Endothelial cell of umbilical vein (primary cell): ENCODE measurements around the gene FRS2. TPM values are rescaled to one million over a fixed set of nuclear protein-coding genes. Genes with fewer than 3 reads are reported as not detected.

ENCODE experiments used
- BruUV-seq: library from RNA; stranded (reverse); fragments of 400-500 nt; replicated peaks from 2 replicates; lab custom pipeline; 2021; lab: Mats Ljungman, UMichigan
- CTCF ChIA-PET: fragments of 300-600, 350-600 bp; sonication (Branson Sonifier 250); formaldehyde crosslinking; loops from one replicate; lab custom pipeline; 2021; ENCODE audit warnings: antibody characterized with exemption, inconsistent platforms; lab: Charles Lee
- POLR2A ChIA-PET: fragments of 300-600, 350-600 bp; sonication (Branson Sonifier 250); formaldehyde crosslinking; loops from one replicate; lab custom pipeline; 2021; ENCODE audit warnings: antibody characterized with exemption, inconsistent platforms; lab: Charles Lee
- DNase-seq: peaks from one replicate; pipeline ENCODE4 v3.0.0-alpha.2; 2011; ENCODE audit warnings: low read depth, low spot score
- FAIRE-seq: peaks from 2 replicates; lab custom pipeline; 2011; peaks lifted over from hg19 to GRCh38; lab: Jason Lieb, UNC
- H2AFZ ChIP-seq: 2 replicates; pipeline ENCODE4 v1.6.0; 2012; ENCODE audit warnings: low read depth, low read length, control low read depth, inconsistent platforms
- H3K27ac ChIP-seq: 2 replicates; pipeline ENCODE4 v1.5.1; 2011; ENCODE audit warnings: low read depth, mild to moderate bottlenecking, control low read depth, low read length, moderate library complexity; ENCODE audit not compliant: insufficient read depth
- H3K27me3 ChIP-seq, 2 experiments: 2 replicates each; pipeline versions ENCODE4 v1.6.0 to v1.6.1; 2011; ENCODE audit warnings: low read length in 2 of 2, mixed read lengths in 1 of 2; ENCODE audit not compliant: control insufficient read depth in 2 of 2, insufficient read depth in 2 of 2
- H3K36me3 ChIP-seq, 2 experiments: 2 replicates in 1 of 2; 3 replicates in 1 of 2; pipeline ENCODE4 v1.5.1; 2011; ENCODE audit warnings: low read length in 2 of 2, mild to moderate bottlenecking in 1 of 2, moderate library complexity in 1 of 2; ENCODE audit not compliant: control insufficient read depth in 2 of 2, insufficient read depth in 2 of 2; ENCODE audit errors: extremely low read depth in 1 of 2
- H3K4me1 ChIP-seq: 3 replicates; pipeline ENCODE4 v1.5.1; 2011; ENCODE audit warnings: mild to moderate bottlenecking, low read length; ENCODE audit not compliant: control insufficient read depth, insufficient read depth; ENCODE audit errors: extremely low read depth
- H3K4me2 ChIP-seq: 2 replicates; pipeline ENCODE4 v1.6.1; 2011; ENCODE audit warnings: low read length, control low read depth, mixed read lengths; ENCODE audit not compliant: insufficient read depth
- H3K4me3 ChIP-seq, 3 experiments: fragments of 200-600 bp in 1 of 3; sonication (generic), shearing (Covaris generic) in 1 of 3; replicated peaks in 1 of 3; 2 replicates each; pipeline ENCODE4 v1.5.1; 2011 to 2016; ENCODE audit warnings: control low read depth in 3 of 3, low read length in 3 of 3, mild to moderate bottlenecking in 2 of 3, inconsistent platforms in 1 of 3, low read depth in 1 of 3, moderate library complexity in 1 of 3; ENCODE audit not compliant: insufficient read depth in 1 of 3
- H3K79me2 ChIP-seq: 2 replicates; pipeline ENCODE4 v1.6.0; 2012; ENCODE audit warnings: low read length, inconsistent platforms; ENCODE audit not compliant: control insufficient read depth, insufficient read depth
- H3K9ac ChIP-seq: replicated peaks from 2 replicates; pipeline ENCODE3; 2011; ENCODE audit warnings: low read length, control low read depth; ENCODE audit not compliant: insufficient read depth; ENCODE audit errors: extremely low read depth
- H3K9me1 ChIP-seq: replicated peaks from 3 replicates; pipeline ENCODE4 v1.6.0; 2011; ENCODE audit warnings: mild to moderate bottlenecking, low read length; ENCODE audit not compliant: control insufficient read depth, insufficient read depth; ENCODE audit errors: extremely low read depth
- H3K9me3 ChIP-seq: replicated peaks from 2 replicates; pipeline ENCODE4 v1.5.1; 2012; ENCODE audit warnings: low read length, inconsistent platforms; ENCODE audit not compliant: control insufficient read depth, insufficient read depth
- H4K20me1 ChIP-seq: replicated peaks from 2 replicates; pipeline ENCODE3; 2011; ENCODE audit warnings: mild to moderate bottlenecking, low read length; ENCODE audit not compliant: control insufficient read depth, insufficient read depth; ENCODE audit errors: extremely low read depth
- CTCF ChIP-seq, 2 donors: IDR thresholded peaks; 1 replicate in 1 of 2; 2 replicates in 1 of 2; pipeline ENCODE4 v1.5.1; 2011; ENCODE audit warnings: low read length in 2 of 2, mild to moderate bottlenecking in 2 of 2, moderate library complexity in 2 of 2, control low read depth in 1 of 2, inconsistent platforms in 1 of 2, low read depth in 1 of 2; ENCODE audit not compliant: insufficient read depth in 1 of 2; ENCODE audit errors: extremely low read depth in 1 of 2
- EZH2 ChIP-seq: IDR thresholded peaks from 2 replicates; pipeline ENCODE4 v1.6.1; 2012; ENCODE audit warnings: borderline replicate concordance, low read depth, mild to moderate bottlenecking, moderate library complexity, low read length, inconsistent platforms; ENCODE audit not compliant: severe bottlenecking
- FOS ChIP-seq: IDR thresholded peaks from 2 replicates; pipeline ENCODE4 v1.6.1; 2011; ENCODE audit warnings: mild to moderate bottlenecking, low read length, moderate library complexity, borderline replicate concordance; ENCODE audit not compliant: insufficient read depth
- GATA2 ChIP-seq: IDR thresholded peaks from 2 replicates; pipeline ENCODE4 v1.7.0; 2011; ENCODE audit warnings: low read depth, mild to moderate bottlenecking, moderate library complexity, mixed read lengths, low read length; ENCODE audit not compliant: insufficient read length, insufficient read depth
- JUN ChIP-seq: IDR thresholded peaks from 2 replicates; pipeline ENCODE4 v1.6.1; 2011; ENCODE audit warnings: borderline replicate concordance, low read depth; ENCODE audit not compliant: insufficient read length, insufficient read depth
- MAX ChIP-seq: IDR thresholded peaks from 2 replicates; pipeline ENCODE4 v1.6.1; 2011; ENCODE audit not compliant: insufficient read depth, insufficient read length
- MYC ChIP-seq: IDR thresholded peaks from one replicate; pipeline ENCODE4 v1.6.1; 2011; ENCODE audit warnings: mild to moderate bottlenecking, low read depth, low read length
- POLR2A ChIP-seq: IDR thresholded peaks from 2 replicates; pipeline ENCODE4 v1.6.1; 2012; ENCODE audit warnings: low read depth, mild to moderate bottlenecking, control low read depth, low read length
- POLR2AphosphoS5 ChIP-seq: IDR thresholded peaks from 2 replicates; pipeline ENCODE4 v1.6.1; 2012; ENCODE audit warnings: low read depth, mild to moderate bottlenecking, control low read depth, low read length, moderate library complexity; ENCODE audit not compliant: insufficient read depth
- dilution Hi-C: fragments of 300-500 bp; cut with MboI; formaldehyde crosslinking; loops from one replicate; pipeline ENCODE4 v1.15.0; 2019; ENCODE audit warnings: low sequenced_read_pairs; ENCODE audit not compliant: extremely low pct_ligation_motif_present
- intact Hi-C: fragments of 100-400 bp; cut with micrococcal nuclease; formaldehyde crosslinking; loops from one replicate; pipeline ENCODE4 v1.10.0; 2022
- polyA plus RNA-seq, 4 experiments: library from polyadenylated mRNA; depleted of rRNA in 3 of 4; stranded (reverse) in 3 of 4; unstranded in 1 of 4; fragments of >200 nt; gene quantifications; 2 replicates each; pipeline versions ENCODE4 v1.2.1 to v1.2.3, GENCODE V29; 2011 to 2012; ENCODE audit warnings: missing spikeins in 1 of 4
- total RNA-seq: library from RNA; stranded (reverse); gene quantifications from 2 replicates; pipeline ENCODE4 v1.2.3, GENCODE V29; 2021

The FRS2 gene
- total and polyA plus RNA-seq, 2 donors (not counting 3 experiments of a cell fraction or from before 2014, with no cell fraction given), result 6.3 to 15.5 TPM

GRCh38 chr12:69556383-69556782 lies 86.2 kb downstream of the FRS2 start:
- BruUV-seq, result no TSS peak
- H3K4me2 ChIP-seq, result no peak overlapping the region
- CTCF ChIA-PET, result interaction anchor here (4.2 kb wide), 1 partner anchor 15 kb away, joined by 18 read pairs; no protein-coding TSS in a partner anchor
- dilution Hi-C loops (no loop called here), intact Hi-C loops (no loop called here)
- H3K27ac ChIP-seq, result no peak overlapping the region
- FAIRE-seq (no peak), DNase-seq (no peak)
- no peak overlapping the region for H2AFZ ChIP-seq
- no peak overlapping the region for H3K4me3 ChIP-seq
- H3K27me3 ChIP-seq, result no peaks in the 10 kb centered on the region
- POLR2A ChIA-PET, result no interaction called here
- H3K9me1 ChIP-seq, result no peaks in the 10 kb centered on the region
- TF ChIP-seq EZH2 (no peak), CTCF (IDR thresholded peaks at IDR 0.05; ENCODE audit: extremely low read depth in 1 of 2, insufficient read depth in 1 of 2, low read depth in 1 of 2, low read length in 2 of 2) (no peak), FOS (no peak)
- H3K36me3 ChIP-seq, result no peaks in the 10 kb centered on the region
- peaks cover 4% of the 10 kb centered on the region for H3K79me2 ChIP-seq
- no peak overlapping the region for H3K9ac ChIP-seq
- no peaks in the 10 kb centered on the region for H4K20me1 ChIP-seq
- no peaks in the 10 kb centered on the region for H3K4me1 ChIP-seq
- H3K9me3 ChIP-seq, result no peaks in the 10 kb centered on the region

GRCh38 chr12:69563166-69563762 lies 93.1 kb downstream of the FRS2 start:
- H2AFZ ChIP-seq, result no peak overlapping the region
- intact Hi-C loops (no loop called here), dilution Hi-C loops (no loop called here)
- H3K27ac ChIP-seq, result no peak overlapping the region
- H3K9ac ChIP-seq, result no peak overlapping the region
- no peaks in the 10 kb centered on the region for H3K36me3 ChIP-seq
- no peak for TF ChIP-seq MYC
- TF ChIP-seq POLR2AphosphoS5, result no peak
- no peak for TF ChIP-seq CTCF (IDR thresholded peaks at IDR 0.05; ENCODE audit: extremely low read depth in 1 of 2, insufficient read depth in 1 of 2, low read depth in 1 of 2, low read length in 2 of 2)
- no peak for TF ChIP-seq JUN
- no peak for TF ChIP-seq EZH2
- no peak for TF ChIP-seq FOS
- TF ChIP-seq GATA2, result no peak
- TF ChIP-seq MAX, result no peak
- no peak for TF ChIP-seq POLR2A
- no peaks in the 10 kb centered on the region for H3K9me1 ChIP-seq
- H3K4me3 ChIP-seq, result no peak overlapping the region
- BruUV-seq, result no TSS peak
- CTCF ChIA-PET, result interaction anchor here (1.7 kb wide), 1 partner anchor 7 kb away, joined by 10 read pairs; no protein-coding TSS in a partner anchor
- H3K4me1 ChIP-seq, result no peaks in the 10 kb centered on the region
- POLR2A ChIA-PET, result no interaction called here
- H3K79me2 ChIP-seq, result peaks cover 4% of the 10 kb centered on the region
- H3K27me3 ChIP-seq, result no peaks in the 10 kb centered on the region
- H4K20me1 ChIP-seq, result no peaks in the 10 kb centered on the region
- H3K4me2 ChIP-seq, result no peak overlapping the region
- DNase-seq (no peak), FAIRE-seq (no peak)
- no peaks in the 10 kb centered on the region for H3K9me3 ChIP-seq
